GM18858 (cell line): ENCODE measurements around the gene TLX1.

Experiments
- ATAC-seq: cut with Tn5 transposase; IDR thresholded peaks from one replicate; pipeline ENCODE4 v1.9.1; 2021; ENCODE audit not compliant: unreplicated experiment

TLX1 gene

GRCh38 chr10:101111547-101111946 lies 19.6 kb upstream of the TLX1 start:
- no peak for ATAC-seq

DNA sequence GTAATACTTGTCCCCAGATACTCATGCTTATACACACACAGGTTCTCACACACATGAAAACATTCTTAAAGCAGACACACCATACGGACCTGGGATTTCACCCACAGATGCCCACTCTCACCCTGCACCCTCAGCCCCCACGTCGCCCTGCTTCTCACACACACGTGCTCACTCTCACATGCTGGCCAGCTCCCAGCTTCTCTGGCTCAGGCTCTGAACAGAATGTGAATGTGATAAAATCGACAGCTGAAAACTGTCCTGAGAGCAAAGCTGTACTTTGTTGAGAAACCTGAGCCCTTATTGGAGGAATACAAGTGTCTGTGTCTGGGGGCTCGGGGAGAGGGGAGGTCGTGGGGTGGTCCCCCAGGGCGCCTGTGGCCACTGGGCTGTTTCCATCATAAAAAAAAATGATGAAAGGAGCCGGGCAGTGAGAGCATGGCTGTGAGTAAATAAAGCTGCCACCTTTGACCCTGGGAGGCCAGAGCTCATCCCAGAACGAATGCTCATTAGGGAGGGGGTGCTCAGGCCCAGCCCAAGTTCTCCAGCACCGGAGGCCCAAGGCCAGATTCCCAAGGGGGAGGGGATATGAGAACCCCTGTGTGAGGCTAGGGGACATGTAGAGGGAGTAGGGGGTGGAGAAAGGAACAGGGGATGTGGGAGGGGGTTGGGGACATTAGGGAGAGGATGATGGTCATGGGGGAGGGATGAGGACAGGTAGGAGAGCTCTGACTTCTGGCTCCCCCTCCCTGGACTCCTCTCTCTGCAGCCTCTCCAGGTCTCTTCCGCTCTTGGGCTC lies 18.1 kb upstream of the TLX1 start:
- no peak for ATAC-seq

DNA sequence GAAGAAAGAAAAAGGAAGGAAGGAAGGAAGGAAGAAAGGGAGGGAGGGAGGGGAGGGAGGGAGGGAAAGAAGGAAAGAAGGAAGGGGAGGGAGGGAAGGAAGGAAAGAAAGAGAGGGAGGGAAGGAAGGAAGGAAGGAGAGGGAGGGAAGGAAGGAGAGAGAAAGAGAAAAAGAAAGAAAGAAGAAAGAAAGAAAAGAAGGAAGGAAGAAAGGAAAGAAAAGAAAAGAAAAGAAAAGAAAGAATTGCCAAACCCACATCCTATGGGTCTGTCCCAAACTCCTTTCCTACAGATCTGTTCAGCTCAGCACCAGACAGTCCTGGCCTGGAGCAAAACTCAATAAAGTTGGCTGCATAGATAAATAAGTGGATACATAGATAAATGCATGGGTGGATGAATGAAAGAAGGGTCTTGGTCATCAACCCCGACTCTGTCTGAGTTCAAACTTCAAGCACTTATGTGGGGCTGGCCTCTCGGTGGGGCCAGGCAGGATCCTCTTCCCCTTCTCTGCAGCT lies 17.2 kb upstream of the TLX1 start:
- ATAC-seq = no peak

GRCh38 chr10:101114646-101115045 lies 16.5 kb upstream of the TLX1 start:
- no peak for ATAC-seq

- ATAC-seq = no peak
These were observed 14.3 kb upstream of the TLX1 start for GRCh38 chr10:101116754-101117153.

DNA sequence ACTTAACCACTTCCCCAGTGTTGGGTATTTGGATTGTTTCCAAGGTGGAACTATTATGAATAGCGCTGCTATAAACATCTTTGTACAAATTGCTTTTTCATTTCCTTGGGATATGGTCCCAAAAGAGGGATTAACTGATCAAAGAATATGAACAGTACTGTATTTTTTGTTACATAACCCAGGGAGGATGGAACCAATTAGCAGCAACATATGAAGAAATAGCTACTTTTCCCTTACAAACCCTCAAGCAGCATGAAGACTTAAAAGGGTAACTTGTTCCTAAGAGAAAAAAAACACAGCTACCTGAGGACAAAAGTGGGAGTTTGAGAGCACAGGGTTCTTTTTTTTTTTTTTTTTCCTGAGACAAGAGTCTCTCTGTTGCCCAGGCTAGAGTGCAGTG lies 13.1 kb upstream of the TLX1 start:
- ATAC-seq = no peak

- ATAC-seq = no peak
These were observed 10.6 kb upstream of the TLX1 start for GRCh38 chr10:101120520-101120883.

- no peak for ATAC-seq
These were observed 10.0 kb upstream of the TLX1 start for GRCh38 chr10:101120884-101121653.

DNA sequence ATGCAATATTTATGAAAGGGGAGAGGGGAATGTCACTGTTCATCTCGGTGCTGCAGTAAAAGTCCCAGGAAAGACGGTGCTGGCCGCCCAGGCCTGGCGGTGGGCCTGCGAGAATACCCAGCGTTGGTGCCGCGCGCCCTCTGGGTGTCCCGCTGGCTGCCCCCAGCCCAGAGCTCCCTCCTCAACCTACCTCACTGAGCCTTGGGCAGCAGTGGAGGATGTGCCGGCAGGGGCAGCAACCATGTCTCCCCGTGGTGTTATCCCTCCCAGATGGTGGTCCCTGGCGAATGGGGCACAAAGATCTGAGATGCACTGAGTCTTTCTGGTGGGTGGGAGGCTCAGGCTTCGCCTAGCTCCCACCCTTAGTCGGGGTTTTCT lies 9.5 kb upstream of the TLX1 start:
- ATAC-seq = no peak

GRCh38 chr10:101122270-101123084 lies 8.6 kb upstream of the TLX1 start:
- no peak for ATAC-seq

GRCh38 chr10:101123085-101123814 lies 7.8 kb upstream of the TLX1 start:
- ATAC-seq = no peak

GRCh38 chr10:101123815-101124617 lies 7.1 kb upstream of the TLX1 start:
- ATAC-seq = no peak

DNA sequence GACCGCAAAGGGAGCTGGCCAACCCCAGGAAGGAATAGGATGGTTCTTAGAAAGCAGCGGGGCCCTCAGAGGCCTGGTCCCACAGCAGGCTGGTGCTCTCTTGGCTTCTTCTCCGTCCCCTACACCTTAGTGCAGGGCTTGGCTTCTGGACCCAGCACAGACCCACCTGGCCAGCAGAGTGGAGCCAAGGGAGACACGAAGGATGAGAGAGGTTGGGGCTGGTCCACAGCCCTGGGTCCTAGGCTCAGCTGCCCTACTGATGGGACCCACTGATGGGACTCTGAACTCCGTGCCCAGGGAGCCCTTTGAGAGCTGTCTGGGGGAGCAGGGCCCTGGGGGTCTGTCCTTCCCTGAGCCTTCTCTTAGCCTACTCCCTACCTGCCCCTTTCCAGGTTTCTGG lies 6.2 kb upstream of the TLX1 start:
- ATAC-seq = no peak

- no peak for ATAC-seq
These were observed 4.1 kb upstream of the TLX1 start for GRCh38 chr10:101126684-101127628.

GRCh38 chr10:101130141-101130540 lies 959 bp upstream of the TLX1 start:
- ATAC-seq = no peak

GRCh38 chr10:101131962-101132635 lies 999 bp downstream of the TLX1 start:
- no peak for ATAC-seq

DNA sequence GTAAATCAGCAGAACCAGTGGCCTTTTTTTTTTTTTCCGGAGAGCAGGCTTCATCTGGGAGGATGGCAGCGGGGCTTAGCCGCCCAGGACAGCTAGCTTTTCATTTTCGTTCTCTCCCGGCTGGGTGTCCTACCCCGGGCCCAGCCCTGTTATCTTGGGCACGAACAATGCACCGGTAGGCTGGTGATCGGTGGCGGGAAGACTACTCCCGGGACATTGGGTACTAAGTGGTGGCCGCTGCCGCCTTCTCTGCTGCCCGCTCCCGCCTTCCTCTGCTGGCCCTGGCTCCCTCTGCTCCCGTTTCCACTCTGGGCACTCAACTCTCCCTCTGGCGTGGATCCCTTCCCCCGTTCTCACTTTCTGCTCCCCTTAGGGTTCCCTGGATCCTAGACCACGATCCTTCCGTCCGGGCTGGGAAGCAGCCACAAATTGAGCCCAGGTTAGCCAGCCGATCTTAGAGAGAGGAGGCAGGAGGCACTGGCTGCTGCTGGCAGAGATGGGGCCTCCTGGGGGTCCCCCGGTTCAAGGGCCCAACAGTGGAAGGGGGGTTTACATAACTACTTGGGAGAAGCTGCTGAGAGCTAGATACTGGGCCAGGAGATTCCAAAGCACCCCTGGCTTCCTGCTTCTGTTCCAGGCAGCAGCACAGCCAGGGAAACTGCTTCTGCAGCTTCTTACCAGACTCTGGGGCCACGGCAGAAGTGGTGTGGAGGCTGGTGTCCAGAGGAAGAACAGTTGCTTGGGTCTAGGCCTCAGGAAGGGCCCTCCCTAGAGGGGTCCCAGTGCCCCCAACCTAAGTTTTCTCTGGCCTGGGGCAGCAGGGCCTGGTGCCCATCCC lies 1.8 kb downstream of the TLX1 start:
- ATAC-seq = no peak
